ENCODE results near the gene CRMP1. TPM values are rescaled to one million over a fixed set of nuclear protein-coding genes. Genes with fewer than 3 reads are reported as not detected.

Gene CRMP1
- total RNA-seq, 1 donor from 2014 or later, result 15.7 TPM

GRCh38 chr4:5912614-5913019 lies 19.7 kb upstream of the CRMP1 start:
- Mint-ChIP-seq H3K27ac (no peak overlapping the region), H3K4me3 (no peak overlapping the region), H3K36me3 (no peaks in the 10 kb centered on the region), H3K9me3 (peaks cover 25% of the 10 kb centered on the region), H3K4me1 (peaks cover 2% of the 10 kb centered on the region), H3K27me3 (ENCODE audit: low read depth) (peaks cover 34% of the 10 kb centered on the region)
- TF ChIP-seq CTCF (IDR thresholded peaks at IDR 0.05; ENCODE audit: unreplicated experiment), result no peak
- DNase-seq (ENCODE audit: low spot score in 2 of 2, unreplicated experiment in 2 of 2), result no peak

GRCh38 chr4:5908876-5909427 lies 16.1 kb upstream of the CRMP1 start:
- H3K4me1 Mint-ChIP-seq, result peaks cover 2% of the 10 kb centered on the region
- TF ChIP-seq CTCF (IDR thresholded peaks at IDR 0.05; ENCODE audit: unreplicated experiment), result no peak
- DNase-seq (ENCODE audit: low spot score in 2 of 2, unreplicated experiment in 2 of 2), result no peak
- peaks cover 55% of the 10 kb centered on the region for H3K27me3 Mint-ChIP-seq (ENCODE audit: low read depth)
- no peak overlapping the region for H3K27ac Mint-ChIP-seq
- H3K36me3 Mint-ChIP-seq, result no peaks in the 10 kb centered on the region
- H3K4me3 Mint-ChIP-seq, result no peak overlapping the region
- peaks cover 30% of the 10 kb centered on the region for H3K9me3 Mint-ChIP-seq

GRCh38 chr4:5906191-5906590 lies 13.3 kb upstream of the CRMP1 start:
- no peak for DNase-seq (ENCODE audit: low spot score in 2 of 2, unreplicated experiment in 2 of 2)
- Mint-ChIP-seq H3K4me3 (no peak overlapping the region), H3K27ac (no peak overlapping the region), H3K4me1 (no peaks in the 10 kb centered on the region), H3K27me3 (ENCODE audit: low read depth) (peaks cover 78% of the 10 kb centered on the region), H3K9me3 (peaks cover 21% of the 10 kb centered on the region), H3K36me3 (no peaks in the 10 kb centered on the region)
- no peak for TF ChIP-seq CTCF (IDR thresholded peaks at IDR 0.05; ENCODE audit: unreplicated experiment)

- no peaks in the 10 kb centered on the region for H3K36me3 Mint-ChIP-seq
- H3K27me3 Mint-ChIP-seq (ENCODE audit: low read depth), result peaks cover 83% of the 10 kb centered on the region
- TF ChIP-seq CTCF (IDR thresholded peaks at IDR 0.05; ENCODE audit: unreplicated experiment), result no peak
- DNase-seq (ENCODE audit: low spot score in 2 of 2, unreplicated experiment in 2 of 2), result no peak
- no peak overlapping the region for H3K27ac Mint-ChIP-seq
- no peak overlapping the region for H3K4me3 Mint-ChIP-seq
- no peaks in the 10 kb centered on the region for H3K4me1 Mint-ChIP-seq
- H3K9me3 Mint-ChIP-seq, result peaks cover 21% of the 10 kb centered on the region
These were observed 12.8 kb upstream of the CRMP1 start for GRCh38 chr4:5905714-5906113.

GRCh38 chr4:5900844-5901243 lies 8.0 kb upstream of the CRMP1 start:
- H3K27ac Mint-ChIP-seq, result no peak overlapping the region
- H3K4me3 Mint-ChIP-seq, result no peak overlapping the region
- H3K36me3 Mint-ChIP-seq, result no peaks in the 10 kb centered on the region
- peaks cover 4% of the 10 kb centered on the region for H3K9me3 Mint-ChIP-seq
- DNase-seq (ENCODE audit: low spot score in 2 of 2, unreplicated experiment in 2 of 2), result no peak
- H3K27me3 Mint-ChIP-seq (ENCODE audit: low read depth), result peaks cover 95% of the 10 kb centered on the region
- H3K4me1 Mint-ChIP-seq, result no peaks in the 10 kb centered on the region
- TF ChIP-seq CTCF (IDR thresholded peaks at IDR 0.05; ENCODE audit: unreplicated experiment), result no peak

- Mint-ChIP-seq H3K9me3 (peaks cover 4% of the 10 kb centered on the region), H3K27me3 (ENCODE audit: low read depth) (peaks cover 95% of the 10 kb centered on the region), H3K27ac (no peak overlapping the region), H3K4me3 (no peak overlapping the region), H3K4me1 (no peaks in the 10 kb centered on the region), H3K36me3 (no peaks in the 10 kb centered on the region)
- DNase-seq (ENCODE audit: low spot score in 2 of 2, unreplicated experiment in 2 of 2), result no peak
- TF ChIP-seq CTCF (IDR thresholded peaks at IDR 0.05; ENCODE audit: unreplicated experiment), result no peak
These were observed 7.0 kb upstream of the CRMP1 start for GRCh38 chr4:5899881-5900280.
